ENCODE results near the gene IL16.

Gene IL16

DNA sequence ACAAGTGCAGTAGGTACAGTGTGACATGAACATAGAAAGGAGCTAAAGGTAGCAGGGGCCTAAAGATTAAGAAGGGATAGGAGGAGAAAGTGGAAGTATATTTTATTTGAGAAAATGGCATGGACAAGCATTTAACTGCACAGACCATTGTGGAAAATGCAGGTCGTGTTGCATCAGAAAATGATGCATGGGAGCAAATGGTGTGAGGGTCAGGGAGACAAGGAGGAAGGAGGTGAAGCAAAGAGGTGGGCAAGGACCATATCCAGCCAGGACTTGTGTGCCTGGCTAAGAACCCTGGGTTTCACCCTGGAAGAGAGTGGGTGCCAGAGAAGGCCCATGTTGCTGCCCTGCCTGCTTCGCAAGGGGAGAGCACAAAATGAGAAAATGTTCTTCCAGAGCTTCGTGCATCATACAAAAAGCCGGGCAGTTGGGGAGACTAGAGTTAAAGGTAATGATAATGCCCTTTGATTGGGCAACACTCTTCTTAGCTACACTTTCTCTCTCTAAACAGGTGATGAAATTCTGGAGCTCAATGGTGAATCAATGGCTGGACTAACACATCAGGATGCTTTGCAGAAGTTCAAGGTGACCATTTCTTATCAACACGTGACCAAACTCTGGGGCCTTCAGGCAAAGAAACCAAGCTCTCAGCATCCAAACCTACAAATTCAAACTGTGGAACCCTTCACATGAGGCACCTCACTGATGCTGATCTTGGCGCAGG, 81.8 kb downstream of the IL16 start:
- FAIRE-seq = no peak

DNA sequence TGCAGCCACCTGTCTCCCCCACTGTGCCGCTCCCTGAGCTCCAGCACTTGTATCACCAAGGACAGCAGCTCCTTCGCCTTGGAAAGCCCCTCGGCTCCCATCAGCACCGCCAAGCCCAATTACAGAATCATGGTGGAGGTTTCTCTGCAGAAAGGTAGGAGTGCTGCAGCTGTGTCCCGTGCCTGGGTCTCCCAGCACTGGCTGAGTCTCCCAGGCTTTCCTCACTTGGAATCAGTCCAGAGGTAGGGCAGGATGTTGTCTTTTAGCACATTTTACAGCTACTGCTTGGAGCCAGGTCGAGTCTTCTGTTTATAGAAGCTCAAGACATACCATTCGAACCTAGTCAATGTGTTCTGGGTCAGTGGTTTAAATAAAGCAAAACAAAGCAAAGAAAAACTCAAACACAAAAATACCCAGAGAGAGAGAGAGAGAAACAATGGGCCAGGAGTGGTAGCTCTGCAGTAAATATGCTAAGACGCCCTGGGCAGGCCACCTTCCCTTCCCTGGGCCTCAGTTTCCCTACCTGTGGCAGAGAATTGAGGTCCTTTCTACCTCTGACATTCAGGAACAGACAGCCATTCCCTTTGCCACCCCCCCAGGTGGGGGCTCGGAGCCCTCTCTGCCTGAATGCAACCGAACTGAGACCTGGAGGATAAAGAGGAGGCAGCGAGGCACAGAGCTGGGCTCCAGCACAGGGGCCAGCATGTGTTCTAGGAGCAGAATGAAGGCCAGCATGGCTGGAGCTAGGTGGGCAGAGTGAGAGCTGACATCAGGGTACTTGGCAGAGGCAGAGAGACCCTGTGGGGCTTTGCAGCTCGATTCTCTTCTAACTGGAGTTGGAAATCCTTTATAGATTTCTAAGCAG, 83.2 kb downstream of the IL16 start:
- FAIRE-seq = no peak

DNA sequence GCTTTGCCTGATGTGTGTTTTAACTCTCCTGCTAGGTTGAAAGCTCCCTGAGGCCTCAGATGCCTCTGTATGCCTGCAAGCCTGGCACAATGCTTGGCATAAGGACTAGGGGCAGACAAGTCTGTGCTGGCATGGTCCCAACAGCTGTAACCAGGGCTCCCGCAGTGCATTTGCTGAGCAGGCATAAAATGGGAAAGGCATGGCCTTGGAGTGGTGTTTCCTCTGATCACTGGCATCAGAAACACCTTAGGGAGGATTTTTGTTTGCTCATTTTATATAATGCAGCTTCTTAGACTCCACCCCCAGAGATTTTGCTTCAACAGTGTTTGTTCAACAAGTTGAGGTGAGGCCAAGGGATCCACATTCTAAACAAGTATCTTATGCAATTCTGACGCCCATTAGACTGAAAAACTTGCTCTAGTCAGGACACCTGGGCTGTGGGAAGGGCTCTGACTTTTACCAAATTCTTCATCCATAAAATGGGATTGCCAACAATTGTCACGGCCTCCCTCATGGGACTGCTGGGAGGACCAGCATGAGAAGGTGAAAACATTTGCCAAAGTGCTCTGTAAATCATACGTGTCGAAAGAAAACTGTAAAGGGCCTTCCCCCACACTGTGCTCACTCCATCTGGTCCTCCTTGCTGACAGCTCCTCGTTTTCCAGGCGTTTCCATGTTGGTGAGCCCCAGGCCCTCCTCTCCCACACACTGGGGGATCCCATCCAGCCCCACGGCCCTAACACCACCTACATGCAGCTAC, 84.2 kb downstream of the IL16 start:
- FAIRE-seq = no peak

DNA sequence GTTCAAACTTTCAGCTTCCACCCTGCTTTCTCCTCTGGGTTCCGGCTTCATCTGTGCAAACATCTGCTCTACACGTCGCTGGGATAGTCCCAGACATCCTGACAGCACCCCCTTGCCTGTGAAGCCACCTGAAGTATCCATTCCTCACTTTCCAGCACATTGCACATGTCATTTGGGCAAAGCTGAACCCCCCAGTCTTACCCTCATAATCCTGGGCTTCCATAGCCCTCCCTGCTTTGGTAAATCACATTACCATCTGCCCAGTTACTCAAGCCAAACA, 84.7 kb downstream of the IL16 start:
- FAIRE-seq = no peak

DNA sequence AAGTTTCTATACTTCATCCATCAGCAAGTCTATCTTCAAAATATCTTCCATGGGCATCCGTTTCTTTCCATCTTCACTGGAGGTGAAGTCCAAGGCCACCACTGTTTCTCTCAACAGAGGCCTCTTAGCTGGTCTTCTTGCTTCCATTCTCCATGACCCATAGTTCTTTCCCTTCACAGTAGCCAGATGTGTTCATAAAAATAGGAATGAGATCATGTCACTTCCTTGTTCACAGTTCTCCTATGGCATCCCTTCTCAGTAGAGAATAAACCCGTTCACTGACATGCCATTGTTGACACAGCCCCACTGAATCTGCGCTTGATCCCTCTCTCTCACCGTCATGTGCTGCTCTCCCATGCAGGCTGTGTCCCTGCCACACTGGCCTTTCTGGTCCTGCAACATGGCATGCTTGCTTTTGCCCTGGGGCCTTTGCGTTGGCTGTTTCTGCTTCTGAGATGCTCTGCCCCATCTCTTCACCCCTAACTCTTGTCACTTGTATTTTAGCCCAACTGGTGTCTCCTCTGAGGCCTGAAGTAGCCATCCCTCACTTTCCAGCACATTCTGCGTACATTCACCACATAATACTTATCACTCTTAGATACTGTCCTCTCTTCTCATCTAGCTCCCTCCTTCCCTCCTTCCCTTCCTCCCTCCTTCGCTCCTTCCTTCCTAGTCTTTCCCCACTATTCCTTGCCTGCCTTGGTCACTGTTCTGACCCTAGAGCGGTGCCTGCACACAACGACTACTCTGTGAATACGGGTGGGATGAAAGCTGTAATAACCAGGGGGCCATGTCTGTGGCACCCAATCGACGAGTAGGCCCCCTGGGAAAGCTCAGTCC, 85.3 kb downstream of the IL16 start:
- FAIRE-seq = no peak

DNA sequence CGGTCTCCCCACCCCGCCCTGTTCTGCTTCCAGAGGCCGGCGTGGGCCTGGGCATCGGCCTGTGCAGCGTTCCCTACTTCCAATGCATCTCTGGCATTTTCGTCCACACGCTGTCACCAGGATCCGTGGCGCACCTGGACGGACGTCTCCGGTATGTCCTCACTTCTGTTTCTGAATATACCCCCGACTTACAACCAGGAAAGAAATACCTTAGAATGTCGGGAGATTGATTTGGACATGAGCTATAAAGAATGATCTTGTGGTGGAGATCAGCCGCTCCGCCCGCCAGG, 85.9 kb downstream of the IL16 start:
- no peak for FAIRE-seq

DNA sequence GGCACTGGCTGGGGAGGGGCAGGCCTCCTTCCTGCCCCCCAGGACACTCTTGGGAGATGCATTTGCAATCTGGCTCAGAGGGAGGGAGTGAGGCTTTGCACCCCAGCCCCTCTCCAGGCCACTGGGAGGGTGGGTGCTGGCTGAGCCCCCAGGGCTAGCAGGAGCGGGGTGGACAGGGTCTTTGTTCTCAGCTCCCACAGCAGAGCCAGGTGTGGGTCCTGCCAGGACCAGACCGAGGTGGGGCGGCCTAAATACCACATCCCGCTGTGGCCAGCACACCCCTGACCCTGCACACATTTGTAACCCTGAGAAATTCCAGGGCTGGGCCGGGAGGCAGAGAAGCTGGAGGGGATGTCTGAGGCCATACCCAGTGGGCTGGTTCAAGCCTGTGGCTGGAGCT, 86.2 kb downstream of the IL16 start:
- no peak for FAIRE-seq

DNA sequence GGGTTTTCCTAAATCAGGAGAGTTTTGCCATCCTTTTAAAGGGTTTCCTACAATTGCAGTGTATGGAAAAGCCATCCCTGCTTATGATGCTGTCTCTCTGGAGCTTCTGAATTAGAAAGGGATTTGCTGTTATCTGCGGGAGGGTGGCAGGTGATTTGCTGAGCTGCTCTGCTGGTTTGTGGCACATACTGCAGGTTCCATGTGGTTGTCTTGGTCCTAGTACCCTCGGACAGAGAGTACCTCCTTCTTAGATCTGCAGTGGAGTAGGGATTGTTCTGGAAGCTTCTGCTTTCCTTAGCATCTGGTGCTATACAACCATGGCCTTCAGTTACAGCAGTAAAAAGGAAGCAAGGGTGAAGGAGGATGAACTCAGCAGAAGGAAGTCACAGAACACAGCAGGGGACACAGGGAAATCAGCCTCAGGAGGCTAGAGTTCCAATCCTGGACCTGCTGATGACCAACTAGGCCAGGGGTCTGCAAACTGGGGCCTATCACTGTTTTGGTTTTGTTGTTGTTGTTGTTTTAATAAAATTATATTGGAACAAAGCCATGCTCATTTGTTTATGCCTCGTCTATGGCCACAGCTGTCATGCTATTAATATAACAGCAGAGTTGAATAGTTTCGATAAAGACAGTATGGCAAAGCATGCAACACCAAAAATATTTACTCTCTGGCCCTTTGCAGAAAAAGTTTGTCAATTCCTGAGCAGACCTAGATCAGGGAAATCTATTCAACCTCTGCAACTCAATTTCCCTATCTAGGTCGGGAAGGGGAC, 87.8 kb downstream of the IL16 start:
- FAIRE-seq = no peak

DNA sequence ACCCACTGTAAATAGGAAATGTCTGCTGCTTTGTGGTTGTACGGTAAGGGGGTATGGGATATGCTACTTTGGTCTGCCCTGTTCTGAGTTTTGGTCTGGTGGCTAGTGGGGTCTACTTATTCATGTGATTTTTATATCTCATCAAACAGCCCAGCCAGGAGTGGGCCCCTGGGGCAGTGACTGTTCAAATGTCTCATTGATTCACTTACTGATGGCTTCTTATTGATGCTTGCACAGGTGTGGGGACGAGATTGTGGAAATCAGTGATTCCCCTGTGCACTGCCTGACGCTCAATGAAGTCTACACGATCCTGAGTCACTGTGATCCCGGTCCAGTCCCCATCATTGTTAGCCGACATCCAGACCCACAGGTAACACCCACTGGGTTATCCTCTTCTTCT, 88.8 kb downstream of the IL16 start:
- FAIRE-seq = no peak

DNA sequence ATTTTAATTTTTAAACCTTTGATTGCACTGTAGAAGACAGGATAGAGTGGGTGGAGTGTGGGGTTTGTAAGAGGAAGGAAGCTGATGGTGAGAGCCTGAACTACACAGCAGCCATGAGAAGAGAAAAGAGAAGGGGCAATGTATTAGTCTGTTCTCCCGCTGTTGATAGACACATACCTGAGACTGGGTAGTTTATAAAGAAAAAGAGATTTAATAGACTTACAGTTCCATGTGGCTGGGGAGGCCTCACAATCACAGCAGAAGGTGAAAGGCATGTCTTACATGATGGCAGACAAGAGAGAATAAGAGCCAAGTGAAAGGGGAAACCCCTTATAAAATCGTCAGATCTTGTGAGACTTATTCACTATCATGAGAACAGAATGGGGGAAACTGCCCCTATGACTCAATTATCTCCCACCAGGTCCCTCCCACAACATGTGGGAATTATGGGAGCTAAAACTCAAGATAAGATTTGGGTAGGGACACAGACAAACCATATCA, 90.0 kb downstream of the IL16 start:
- no peak for FAIRE-seq

DNA sequence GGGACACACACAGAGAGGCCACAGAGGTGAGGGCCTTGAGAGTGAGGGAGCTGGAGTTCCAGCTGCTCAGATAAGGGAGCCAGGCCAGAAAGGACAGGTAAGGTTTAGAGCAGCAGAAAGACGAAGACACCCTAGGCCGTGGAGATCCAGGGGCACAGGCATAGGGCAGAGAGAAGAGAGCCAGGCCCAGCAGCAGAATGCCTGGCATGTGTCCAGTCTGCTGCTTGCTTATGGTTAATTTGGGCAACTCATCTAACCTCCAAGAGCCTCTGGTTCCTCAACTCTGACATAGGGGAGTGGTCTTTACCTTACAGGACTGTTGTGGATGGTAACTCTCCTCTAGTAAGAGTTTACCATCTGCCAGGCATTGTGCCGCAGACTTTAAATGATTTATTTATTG, 91.4 kb downstream of the IL16 start:
- no peak for FAIRE-seq

DNA sequence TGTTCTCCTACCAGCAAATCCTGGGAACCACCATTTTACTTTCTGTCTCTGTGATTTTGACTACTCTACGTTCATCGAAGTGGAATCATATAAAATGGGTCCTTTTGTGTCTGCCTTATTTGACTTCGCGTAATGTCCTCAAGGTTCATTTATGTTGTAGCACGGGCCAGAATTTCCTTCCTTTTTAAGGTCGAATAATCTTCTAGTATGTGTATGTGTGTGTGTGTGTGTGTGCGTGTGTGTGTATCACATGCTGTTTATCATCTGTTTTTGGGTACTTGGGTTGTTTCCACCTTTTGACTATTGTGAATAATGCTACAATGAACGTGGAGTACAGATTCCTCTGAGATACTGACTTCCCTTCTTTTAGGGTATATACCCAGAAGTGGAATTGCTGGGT, 91.9 kb downstream of the IL16 start:
- FAIRE-seq = no peak

DNA sequence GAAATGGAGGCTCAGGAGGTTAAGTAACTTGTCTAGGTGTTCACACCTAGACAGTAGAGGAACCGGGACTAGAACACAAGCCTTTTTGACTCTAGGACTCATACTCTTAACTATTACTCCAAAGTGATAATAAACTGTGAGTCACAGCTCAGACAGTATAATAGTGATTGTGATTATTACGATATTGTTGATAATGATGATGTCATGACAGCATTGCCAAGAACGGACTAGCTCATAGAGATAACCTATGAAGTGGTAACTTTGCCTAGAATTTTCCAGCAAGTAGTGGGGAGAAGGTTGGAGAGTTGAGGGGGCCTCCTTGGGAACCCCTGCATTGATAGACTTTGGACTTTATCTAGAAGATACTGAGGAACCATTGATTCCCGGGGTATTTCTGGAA, 93.2 kb downstream of the IL16 start:
- FAIRE-seq = no peak

DNA sequence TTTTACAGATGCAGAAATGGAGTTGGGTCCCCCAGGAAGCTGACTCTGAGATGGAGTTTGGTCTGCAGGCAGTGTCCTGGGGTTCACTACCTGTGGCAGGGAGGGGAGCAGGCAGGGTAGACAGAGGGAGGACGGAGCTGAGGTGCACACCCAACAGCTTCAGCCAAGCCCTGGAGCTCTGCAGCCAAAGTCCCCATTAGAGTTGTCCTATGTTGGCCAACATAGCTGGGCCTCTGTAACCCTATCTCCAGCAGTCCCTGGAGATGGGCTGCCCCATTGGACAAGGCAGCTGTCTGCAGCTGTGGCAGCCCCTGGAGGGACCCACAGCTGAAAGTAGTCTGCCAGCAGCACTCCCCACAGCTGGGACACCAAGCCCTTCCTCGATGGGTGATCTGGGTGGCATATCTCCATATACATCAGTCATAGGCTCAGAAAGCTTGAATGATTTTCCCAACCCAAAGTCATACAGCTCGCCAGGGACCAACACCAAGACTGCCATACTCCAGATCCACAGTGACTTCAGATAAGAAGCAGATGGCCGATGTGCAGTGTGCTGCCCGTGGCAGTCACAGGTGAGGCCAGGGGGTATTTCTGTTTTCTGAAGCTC, 95.3 kb downstream of the IL16 start:
- no peak for FAIRE-seq

DNA sequence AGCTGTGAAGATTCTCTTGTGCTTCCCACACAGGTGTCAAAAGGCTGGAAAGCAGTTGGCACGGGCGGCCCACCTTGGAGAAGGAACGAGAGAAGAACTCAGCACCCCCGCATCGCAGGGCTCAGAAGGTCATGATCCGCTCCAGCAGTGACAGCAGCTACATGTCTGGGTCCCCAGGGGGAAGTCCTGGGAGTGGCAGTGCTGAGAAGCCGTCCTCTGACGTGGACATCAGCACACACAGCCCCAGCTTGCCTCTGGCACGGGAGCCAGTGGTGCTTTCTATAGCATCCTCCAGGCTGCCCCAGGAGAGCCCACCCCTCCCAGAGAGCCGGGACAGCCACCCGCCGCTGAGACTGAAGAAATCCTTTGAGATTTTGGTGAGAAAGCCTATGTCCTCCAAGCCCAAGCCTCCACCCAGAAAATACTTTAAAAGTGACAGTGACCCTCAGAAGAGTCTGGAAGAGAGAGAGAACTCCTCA, 95.9 kb downstream of the IL16 start:
- no peak for FAIRE-seq

DNA sequence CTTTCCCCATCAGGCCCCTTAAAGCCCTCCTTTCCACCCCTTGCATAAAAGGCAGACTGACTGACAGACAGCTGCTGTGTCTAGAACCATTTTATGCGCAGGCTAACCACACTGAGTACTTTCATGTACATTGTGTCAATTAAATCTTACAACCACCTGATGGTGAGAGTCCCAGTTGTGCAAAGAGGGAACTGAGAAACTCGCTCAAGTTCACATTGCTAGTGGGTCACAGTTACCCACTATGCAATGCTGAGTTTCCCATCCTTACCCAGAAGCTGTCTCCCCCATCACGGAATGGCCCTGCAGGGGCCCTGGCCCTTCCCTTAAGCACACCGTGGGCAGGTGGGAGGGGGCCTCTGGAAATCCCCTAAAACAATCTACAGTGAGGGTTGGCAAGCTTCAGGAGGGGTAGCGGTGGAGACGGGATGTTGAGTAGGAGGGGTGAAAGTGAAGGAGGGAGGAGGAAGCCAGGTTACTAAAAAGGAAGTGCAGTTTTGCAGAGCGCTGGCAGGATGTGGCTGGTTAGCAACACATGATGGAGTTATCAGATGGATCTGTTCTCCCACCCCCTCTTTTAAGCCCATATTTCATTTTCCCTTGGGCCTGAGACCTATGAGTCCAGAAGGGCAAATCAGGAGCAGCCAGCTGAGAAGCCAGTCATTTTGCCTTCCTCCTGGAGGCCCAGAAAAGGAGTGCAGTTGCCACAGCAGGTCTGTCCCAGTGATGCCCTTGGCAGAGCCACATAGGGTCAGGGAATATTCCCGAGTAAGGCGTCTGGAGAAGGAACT, 97.2 kb downstream of the IL16 start:
- no peak for FAIRE-seq

DNA sequence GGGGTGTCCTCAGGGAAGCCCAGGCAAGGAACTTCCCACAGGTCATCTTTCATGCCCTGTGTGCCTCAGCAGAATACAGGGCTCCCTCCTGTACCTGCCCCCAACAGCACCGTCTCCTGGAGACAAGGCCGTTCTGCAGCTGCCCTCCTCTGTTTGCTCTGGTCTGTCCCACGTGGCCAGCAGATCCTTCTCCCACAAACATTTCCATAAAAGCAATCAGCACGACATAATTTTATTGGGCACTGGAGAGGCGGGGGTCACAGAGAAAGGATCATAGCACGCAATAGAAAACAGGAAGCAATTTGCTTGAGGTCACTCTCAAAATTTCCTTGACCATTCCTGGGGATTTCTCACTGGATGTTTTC, 97.8 kb downstream of the IL16 start:
- FAIRE-seq = no peak

DNA sequence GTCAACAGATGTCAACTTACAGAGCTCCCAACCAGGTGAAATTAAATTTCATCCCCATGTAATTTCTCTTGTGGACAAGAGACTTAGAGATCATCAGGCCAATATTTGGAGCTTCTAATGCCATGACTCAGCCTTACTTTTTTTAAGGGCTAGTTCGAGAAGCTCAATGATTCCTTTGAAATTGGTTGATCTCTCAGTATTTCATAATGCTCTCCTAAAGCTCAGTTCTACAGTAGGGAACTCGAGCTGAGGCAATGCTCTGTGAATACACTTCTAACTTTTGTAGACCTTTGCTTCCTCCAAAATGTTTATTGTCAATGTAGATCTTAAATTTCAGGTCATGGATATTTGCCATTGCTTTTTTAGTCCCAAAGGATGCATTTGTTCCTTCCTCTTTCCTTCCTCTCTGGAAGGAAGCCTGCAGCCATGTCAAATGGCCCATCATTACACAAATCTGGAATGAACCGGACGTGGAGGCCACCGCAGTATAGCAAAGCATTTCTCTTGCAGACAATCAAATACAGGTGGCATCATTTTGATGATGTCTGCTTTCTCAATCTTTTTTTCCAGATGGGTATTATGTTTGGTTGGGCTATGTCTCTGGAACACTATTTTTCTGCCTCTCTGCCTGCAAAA, 98.9 kb downstream of the IL16 start:
- FAIRE-seq = no peak

DNA sequence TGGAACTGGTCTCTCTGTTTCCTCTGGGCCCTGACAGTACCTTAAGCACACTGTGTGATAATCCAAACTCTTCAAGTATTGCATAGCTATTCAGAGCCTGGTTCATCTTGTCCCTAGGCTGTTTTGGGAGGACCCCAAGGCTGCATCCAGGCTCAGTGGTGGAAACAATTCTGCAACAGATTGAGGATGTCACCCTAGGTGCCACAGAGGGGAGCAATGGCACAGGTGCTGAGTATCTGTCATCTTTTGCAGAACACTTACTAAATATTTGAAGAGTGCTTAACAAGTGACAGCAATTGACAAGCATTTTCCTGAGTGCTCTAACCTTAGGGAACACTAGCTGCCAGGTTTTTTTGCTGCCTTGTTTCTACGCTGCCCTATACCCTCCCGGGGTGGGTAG, 99.5 kb downstream of the IL16 start:
- FAIRE-seq = no peak

DNA sequence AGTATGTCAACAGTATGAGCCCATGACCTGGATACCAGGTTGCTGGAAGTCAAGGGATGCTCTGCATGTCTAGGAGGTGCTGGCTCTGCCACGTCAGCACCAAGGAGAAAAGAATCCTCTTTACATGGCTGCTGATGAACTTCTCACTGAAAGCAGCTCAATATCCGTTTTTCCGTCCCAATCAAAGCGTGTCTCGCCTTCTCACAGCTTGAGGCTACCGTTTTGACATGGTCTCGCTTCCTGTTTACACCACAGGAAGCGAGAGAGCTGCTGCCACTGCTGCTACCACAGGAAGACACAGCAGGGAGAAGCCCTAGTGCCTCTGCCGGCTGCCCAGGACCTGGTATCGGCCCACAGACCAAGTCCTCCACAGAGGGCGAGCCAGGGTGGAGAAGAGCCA, 100.0 kb downstream of the IL16 start:
- no peak for FAIRE-seq
